Ramos (cell line): ENCODE data around the gene HOXB6.

ENCODE experiments used
- in situ Hi-C: fragments of 300-500 bp; cut with MboI; formaldehyde crosslinking; loops from one replicate; pipeline ENCODE4 v1.14.3; 2022; ENCODE audit warnings: low sequenced_read_pairs; ENCODE audit not compliant: unreplicated experiment

HOXB6 gene

GRCh38 chr17:48546924-48547807 is 57.6 kb downstream of the HOXB6 start:
- in situ Hi-C loops, result no loop called here

- in situ Hi-C loops, result no loop called here
These were observed 58.5 kb downstream of the HOXB6 start for GRCh38 chr17:48546137-48546923.
